K562 (cell line): ENCODE data around the gene SNAPC2. TPM values are rescaled to one million over a fixed set of nuclear protein-coding genes. Genes with fewer than 3 reads are reported as not detected.
A peak's percentile ranks its signal among the peaks of the same experiment; 100 is the strongest.

Experiments used
- ARID4B ChIP-seq: sonication (generic); formaldehyde crosslinking; IDR thresholded peaks from 2 replicates; pipeline ENCODE4 v1.8.0; 2022; ENCODE audit warnings: mild to moderate bottlenecking, missing genetic modification reagents
- DDX20 ChIP-seq: fragments of 450-650 bp; IDR thresholded peaks from 2 replicates; pipeline ENCODE4 v1.6.1; 2016; ENCODE audit warnings: missing genetic modification characterization, low read depth, mild to moderate bottlenecking, missing compliant biosample characterization, moderate library complexity
- EGR1 ChIP-seq: fragments of 450-650 bp; conservative IDR thresholded peaks from 2 replicates; pipeline ENCODE4 v1.6.1; 2017; ENCODE audit warnings: mild to moderate bottlenecking
- HEY1 ChIP-seq: fragments of 250-450 bp; sonication (Bioruptor Pico); IDR thresholded peaks from 2 replicates; pipeline ENCODE4 v1.5.0; 2020; ENCODE audit warnings: mild to moderate bottlenecking, moderate library complexity, borderline replicate concordance
- JUN ChIP-seq, 2 experiments: sonication (generic) in 1 of 2; formaldehyde crosslinking in 1 of 2; IDR thresholded peaks; 2 replicates each; pipeline versions ENCODE4 v1.6.1 to v1.8.0; 2012 to 2022; ENCODE audit warnings: borderline replicate concordance in 2 of 2, mild to moderate bottlenecking in 2 of 2, improper control_type of control experiment in 1 of 2, low read depth in 1 of 2, low read length in 1 of 2, missing genetic modification reagents in 1 of 2
- MAFG ChIP-seq: fragments of 450-650 bp; conservative IDR thresholded peaks from 2 replicates; pipeline ENCODE4 v1.6.1; 2016; ENCODE audit warnings: missing genetic modification characterization, missing compliant biosample characterization
- NFXL1 ChIP-seq: fragments of 450-650 bp; formaldehyde crosslinking; IDR thresholded peaks from 2 replicates; pipeline ENCODE4 v1.4.0; 2021; ENCODE audit warnings: mild to moderate bottlenecking
- RBM14 ChIP-seq: fragments of 200-400 bp; formaldehyde crosslinking; IDR thresholded peaks from 2 replicates; pipeline ENCODE4 v1.6.1; 2018; ENCODE audit warnings: low read depth, mild to moderate bottlenecking, low read length, moderate library complexity, borderline replicate concordance; ENCODE audit not compliant: insufficient read depth
- SMARCE1 ChIP-seq: fragments of 450-650 bp; IDR thresholded peaks from 2 replicates; pipeline ENCODE4 v1.7.1; 2016; ENCODE audit warnings: mild to moderate bottlenecking
- STAG1 ChIP-seq: sonication (generic); formaldehyde crosslinking; IDR thresholded peaks from 2 replicates; pipeline ENCODE4 v1.5.0; 2020; ENCODE audit warnings: missing genetic modification reagents, borderline replicate concordance
- ZBTB8A ChIP-seq: fragments of 450-650 bp; IDR thresholded peaks from 2 replicates; pipeline ENCODE4 v1.6.1; 2018; ENCODE audit warnings: mild to moderate bottlenecking, moderate library complexity; ENCODE audit not compliant: partially characterized antibody
- ZC3H4 ChIP-seq: sonication (generic); formaldehyde crosslinking; IDR thresholded peaks from 2 replicates; pipeline ENCODE4 v1.9.0; 2021; ENCODE audit warnings: missing genetic modification reagents, borderline replicate concordance
- ZEB2 ChIP-seq: fragments of 450-650 bp; IDR thresholded peaks from 2 replicates; pipeline ENCODE4 v1.6.1; 2016
- ZNF124 ChIP-seq: sonication (generic); formaldehyde crosslinking; IDR thresholded peaks from 2 replicates; pipeline ENCODE4 v1.8.1; 2022; ENCODE audit warnings: missing genetic modification reagents
- ZNF224 ChIP-seq: sonication (generic); formaldehyde crosslinking; IDR thresholded peaks from 2 replicates; pipeline ENCODE4 v1.8.0; 2022; ENCODE audit warnings: mild to moderate bottlenecking, missing genetic modification reagents
- ZNF512 ChIP-seq: IDR thresholded peaks from 2 replicates; pipeline ENCODE4 v1.6.1; 2016; ENCODE audit warnings: missing genetic modification characterization, missing compliant biosample characterization
- ZNF75A ChIP-seq: fragments of 450-650 bp; formaldehyde crosslinking; IDR thresholded peaks from 2 replicates; pipeline ENCODE4 v1.4.0; 2020; ENCODE audit warnings: mild to moderate bottlenecking
- polyA plus RNA-seq, 8 experiments: library from polyadenylated mRNA; depleted of rRNA in 4 of 8; stranded (reverse) in 5 of 8; unstranded in 3 of 8; fragments of >200 nt; fragmentation: Nextera tagmentation in 2 of 8; fragmentation: Illumina TruSeq in 1 of 8; extraction: Ambion mirVana in 2 of 8; extraction: Trizol in 1 of 8; gene quantifications; 2 replicates each; pipeline versions ENCODE4 v1.2.1 to v1.2.3, GENCODE V29; 2011 to 2014; ENCODE audit warnings: inconsistent platforms in 1 of 8, missing spikeins in 1 of 8
- total RNA-seq, 7 experiments: library from RNA; depleted of rRNA in 6 of 7; stranded (reverse); fragments of >200 nt in 6 of 7; fragmentation: Illumina TruSeq in 2 of 7; extraction: Trizol in 2 of 7; gene quantifications; 2 replicates each; pipeline versions ENCODE4 v1.2.1 to v1.2.3, GENCODE V29; 2011 to 2021; ENCODE audit warnings: low replicate concordance in 1 of 7

SNAPC2 gene
- total and polyA plus RNA-seq, 9 of the 15 experiments (the other 6 are each of a cell fraction or from before 2014, with no cell fraction given), result 0.59 to 45.1 (median 15.3) TPM

GRCh38 chr19:7871437-7872305, 48.5 kb upstream of the SNAPC2 start (continued):
- no peak for TF ChIP-seq JUN (IDR thresholded peaks at IDR 0.05; ENCODE audit: borderline replicate concordance, low read depth, low read length)
- no peak for TF ChIP-seq JUN (CRISPR knock-in tag; IDR thresholded peaks at IDR 0.05; ENCODE audit: borderline replicate concordance)
- peak; percentile 91 for TF ChIP-seq ARID4B (CRISPR knock-in tag)
- no peak for TF ChIP-seq ZNF224 (CRISPR knock-in tag)
- no peak for TF ChIP-seq ZNF124 (CRISPR knock-in tag)
- TF ChIP-seq ZNF512 (tag), result no peak
- no peak for TF ChIP-seq MAFG
- TF ChIP-seq HEY1 (CRISPR knock-in tag), result no peak
- TF ChIP-seq RBM14, result no peak
- TF ChIP-seq ZBTB8A, result no peak
- TF ChIP-seq EGR1, result peak; percentile 74
- no peak for TF ChIP-seq DDX20
- no peak for TF ChIP-seq ZNF75A (CRISPR knock-in tag)
- TF ChIP-seq ZEB2, result no peak
- TF ChIP-seq NFXL1 (CRISPR knock-in tag), result no peak
- TF ChIP-seq STAG1 (CRISPR knock-in tag), result no peak
- TF ChIP-seq ZC3H4 (CRISPR knock-in tag), result no peak
- no peak for TF ChIP-seq SMARCE1
